ENCODE measurements around the gene IFNL3.
"Not testable (repeated sequence)": the region's sequence is repeated elsewhere in the genome, so short reads cannot be mapped to it uniquely, and the experiment has no call there.

Gene IFNL3

DNA sequence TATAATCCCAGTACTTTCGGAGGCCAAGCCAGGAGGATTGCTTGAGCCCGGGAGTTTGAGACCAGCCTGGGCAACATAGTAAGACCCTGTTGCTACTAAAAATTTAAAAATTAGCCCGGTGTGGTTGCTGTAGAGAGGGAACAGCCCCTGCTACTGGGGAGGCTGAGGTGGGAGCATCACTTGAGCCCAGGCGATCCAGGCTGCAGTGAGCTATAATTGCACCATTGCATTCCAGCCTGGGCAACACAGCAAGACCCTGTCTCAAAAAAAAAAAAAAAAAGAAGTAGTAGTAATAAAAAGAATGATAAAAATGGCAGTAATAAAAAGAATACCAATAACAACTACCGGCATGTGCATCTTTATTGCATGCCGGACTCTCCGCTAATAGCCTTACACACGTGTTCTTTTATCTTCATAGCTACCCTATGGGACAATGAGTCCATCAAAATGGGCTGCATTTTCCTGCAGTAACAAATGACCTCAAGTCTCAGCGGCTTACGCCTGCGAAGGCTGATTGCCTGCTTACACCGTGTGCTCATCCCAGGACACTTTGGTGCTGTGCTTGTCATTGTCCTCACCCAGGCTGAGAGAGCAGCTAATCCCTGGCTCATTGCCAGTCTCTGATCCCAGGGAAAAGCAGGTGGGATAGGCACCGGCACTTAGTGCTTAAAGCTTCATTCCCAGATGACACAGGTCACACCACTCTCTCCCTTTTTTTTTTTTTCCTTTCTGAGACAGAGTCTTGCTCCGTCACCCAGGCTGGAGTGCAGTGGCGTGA lies 26.4 kb downstream of the IFNL3 start:
- H3K27me3 ChIP-seq (ENCODE audit: insufficient read depth, low read length), result peaks cover 3% of the 10 kb centered on the region
- no peak overlapping the region for H3K4me3 ChIP-seq (ENCODE audit: low read length)
- no peaks in the 10 kb centered on the region for H3K4me1 ChIP-seq (ENCODE audit: insufficient read depth, low read length)
- no peaks in the 10 kb centered on the region for H3K36me3 ChIP-seq (ENCODE audit: insufficient read depth, low read length)
- no peaks in the 10 kb centered on the region for H3K9me3 ChIP-seq (ENCODE audit: low read length)
- H2AFZ ChIP-seq (ENCODE audit: low read depth, low read length), result no peak overlapping the region

DNA sequence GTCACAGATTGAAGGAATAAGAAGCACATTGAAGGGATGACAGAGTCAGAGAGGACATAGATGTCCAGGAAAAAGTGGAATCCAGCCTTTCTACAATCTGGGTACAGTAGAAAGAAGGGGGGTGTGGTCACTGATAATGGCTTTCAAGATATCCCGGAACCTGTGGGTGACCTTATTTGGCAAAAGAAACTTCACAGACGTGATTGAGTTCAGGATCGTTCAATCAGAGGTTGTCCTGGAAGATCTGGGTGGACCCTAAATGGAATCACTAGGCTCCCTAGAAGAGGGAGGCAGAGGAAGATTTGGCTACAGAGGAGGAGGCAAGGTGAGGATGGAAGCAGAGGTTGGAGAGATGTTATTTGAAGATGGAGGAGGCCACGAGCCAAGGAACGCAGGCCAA lies 27.7 kb downstream of the IFNL3 start:
- Histone ChIP-seq H3K27me3 (ENCODE audit: insufficient read depth, low read length) (peaks cover 3% of the 10 kb centered on the region), H2AFZ (ENCODE audit: low read depth, low read length) (no peak overlapping the region), H3K4me1 (ENCODE audit: insufficient read depth, low read length) (no peaks in the 10 kb centered on the region), H3K36me3 (ENCODE audit: insufficient read depth, low read length) (no peaks in the 10 kb centered on the region), H3K4me3 (ENCODE audit: low read length) (no peak overlapping the region), H3K9me3 (ENCODE audit: low read length) (no peaks in the 10 kb centered on the region)

DNA sequence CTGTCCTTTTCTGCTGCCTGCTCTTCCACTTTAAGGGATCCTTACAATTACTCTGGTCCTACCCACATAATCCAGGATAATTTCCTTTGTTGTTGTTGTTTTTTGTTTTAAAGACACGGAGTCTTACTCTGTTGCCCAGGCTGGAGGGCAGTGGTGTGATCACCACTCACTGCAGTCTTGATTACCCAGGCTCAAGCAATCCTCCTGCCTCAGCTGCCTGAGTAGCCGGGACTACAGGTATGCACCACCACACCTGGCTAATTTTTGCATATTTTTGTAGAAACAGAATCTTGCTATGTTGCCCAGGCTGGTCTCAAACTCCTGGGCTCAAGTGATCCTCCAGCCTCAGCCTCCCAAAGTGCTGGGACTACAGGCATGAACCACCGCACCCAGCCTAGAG lies 29.5 kb downstream of the IFNL3 start:
- H3K27me3 ChIP-seq (ENCODE audit: insufficient read depth, low read length); H3K36me3 ChIP-seq (ENCODE audit: insufficient read depth, low read length); H3K4me3 ChIP-seq (ENCODE audit: low read length); H3K9me3 ChIP-seq (ENCODE audit: low read length); H2AFZ ChIP-seq (ENCODE audit: low read depth, low read length); H3K4me1 ChIP-seq (ENCODE audit: insufficient read depth, low read length): not testable (repeated sequence)

DNA sequence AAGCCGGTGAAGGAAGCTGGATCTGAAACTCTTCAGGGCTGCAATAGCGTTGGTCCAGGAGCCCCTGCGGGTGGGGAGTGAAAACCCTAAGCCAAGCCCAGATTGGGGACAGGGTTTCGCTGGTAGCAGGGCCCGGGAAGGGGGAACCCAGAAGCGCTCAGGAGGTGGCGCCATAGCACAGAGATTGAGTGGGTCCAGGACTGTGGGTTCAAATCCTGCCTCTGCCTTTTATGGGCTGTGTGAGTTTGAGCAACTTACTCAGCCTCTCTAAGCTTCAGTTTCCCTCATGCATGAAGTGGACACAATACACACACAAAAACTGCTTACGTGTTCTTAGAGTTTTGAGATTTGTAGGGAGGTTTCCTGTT lies 32.4 kb downstream of the IFNL3 start:
- H3K4me1 ChIP-seq (ENCODE audit: insufficient read depth, low read length), result no peaks in the 10 kb centered on the region
- no peaks in the 10 kb centered on the region for H3K27me3 ChIP-seq (ENCODE audit: insufficient read depth, low read length)
- no peak overlapping the region for H2AFZ ChIP-seq (ENCODE audit: low read depth, low read length)
- no peak overlapping the region for H3K4me3 ChIP-seq (ENCODE audit: low read length)
- no peaks in the 10 kb centered on the region for H3K36me3 ChIP-seq (ENCODE audit: insufficient read depth, low read length)
- H3K9me3 ChIP-seq (ENCODE audit: low read length), result no peaks in the 10 kb centered on the region

DNA sequence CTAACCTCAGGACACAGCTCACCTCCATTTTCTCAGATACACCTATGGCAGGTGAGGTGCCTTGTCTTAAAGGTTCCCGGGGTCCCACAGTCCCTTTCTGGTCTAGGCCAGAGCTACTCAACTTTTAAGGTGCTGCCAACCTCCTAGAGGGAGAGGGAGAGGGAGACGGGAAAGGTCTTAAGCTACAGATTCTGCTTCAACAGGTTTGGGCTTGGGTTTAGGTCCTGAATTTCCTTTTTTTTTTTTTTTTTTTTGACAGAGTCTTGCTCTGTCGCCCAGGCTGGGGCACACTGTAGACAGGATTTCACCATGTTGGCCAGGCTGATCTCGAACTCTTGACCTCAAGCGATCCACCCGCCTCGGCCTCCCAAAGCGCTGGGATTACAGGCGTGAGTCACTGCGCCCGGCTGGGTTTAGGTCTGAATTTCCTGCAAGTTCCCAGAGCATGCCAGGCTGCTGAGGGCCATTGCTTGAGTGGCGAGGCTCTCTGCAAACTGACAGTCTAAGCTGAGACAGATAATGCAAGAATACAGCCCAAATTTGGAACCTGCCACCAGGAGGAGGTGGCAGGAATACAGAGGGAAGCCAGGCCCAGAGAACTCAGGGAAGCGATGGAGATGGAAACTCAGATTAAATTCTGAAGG lies 33.0 kb downstream of the IFNL3 start:
- Histone ChIP-seq H3K27me3 (ENCODE audit: insufficient read depth, low read length) (no peaks in the 10 kb centered on the region), H3K4me3 (ENCODE audit: low read length) (no peak overlapping the region), H2AFZ (ENCODE audit: low read depth, low read length) (no peak overlapping the region), H3K4me1 (ENCODE audit: insufficient read depth, low read length) (no peaks in the 10 kb centered on the region), H3K9me3 (ENCODE audit: low read length) (no peaks in the 10 kb centered on the region), H3K36me3 (ENCODE audit: insufficient read depth, low read length) (no peaks in the 10 kb centered on the region)

DNA sequence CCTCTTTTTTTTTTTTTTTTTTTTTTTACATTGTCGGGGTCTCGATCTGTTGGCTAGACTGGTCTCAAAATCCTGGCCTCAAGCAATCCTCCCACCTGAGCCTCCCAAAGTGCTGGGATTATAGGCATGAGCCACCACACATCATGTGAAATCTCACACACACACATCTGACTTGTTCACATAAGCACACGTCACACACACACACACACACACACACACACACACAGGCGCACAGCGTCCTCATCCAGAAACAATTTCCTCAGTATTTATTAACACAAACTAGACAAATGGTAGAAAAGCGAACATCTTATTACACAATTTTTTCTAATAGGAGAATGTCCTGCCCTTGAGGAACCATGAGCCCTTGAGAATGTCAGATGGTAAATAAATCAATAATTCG lies 35.6 kb downstream of the IFNL3 start:
- Histone ChIP-seq H3K36me3 (ENCODE audit: insufficient read depth, low read length) (no peaks in the 10 kb centered on the region), H2AFZ (ENCODE audit: low read depth, low read length) (no peak overlapping the region), H3K27me3 (ENCODE audit: insufficient read depth, low read length) (no peaks in the 10 kb centered on the region), H3K9me3 (ENCODE audit: low read length) (no peaks in the 10 kb centered on the region), H3K4me3 (ENCODE audit: low read length) (no peak overlapping the region), H3K4me1 (ENCODE audit: insufficient read depth, low read length) (no peaks in the 10 kb centered on the region)

DNA sequence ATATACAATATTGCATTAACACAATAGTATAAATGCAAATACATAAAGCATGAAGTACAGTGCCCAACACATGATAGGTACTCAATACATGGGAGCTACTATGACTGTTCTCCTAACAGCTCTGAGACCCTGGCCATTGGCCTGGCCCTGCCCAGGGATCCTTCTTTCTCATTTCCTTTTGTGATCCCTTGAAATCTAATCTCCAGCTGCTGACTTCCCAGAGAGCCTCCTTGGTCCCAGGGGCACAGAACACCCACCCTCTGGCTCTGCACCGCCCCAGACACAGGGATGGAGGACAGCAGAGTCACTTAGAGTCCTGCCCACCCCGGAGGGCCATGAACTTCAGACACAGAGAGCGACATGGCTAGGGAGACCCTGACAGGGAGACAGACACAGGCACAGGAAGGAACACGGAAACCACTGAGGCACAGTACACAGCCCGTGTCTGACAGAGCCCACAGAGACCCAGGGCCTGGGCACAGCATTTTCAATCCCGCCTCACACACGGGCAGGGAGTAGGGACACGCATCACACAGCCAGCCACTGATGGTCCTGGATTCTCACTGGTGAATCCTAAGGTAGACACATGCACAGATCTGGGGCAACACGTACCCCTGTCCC lies 36.5 kb downstream of the IFNL3 start:
- Histone ChIP-seq H2AFZ (ENCODE audit: low read depth, low read length) (no peak overlapping the region), H3K4me1 (ENCODE audit: insufficient read depth, low read length) (no peaks in the 10 kb centered on the region), H3K27me3 (ENCODE audit: insufficient read depth, low read length) (no peaks in the 10 kb centered on the region), H3K36me3 (ENCODE audit: insufficient read depth, low read length) (no peaks in the 10 kb centered on the region), H3K4me3 (ENCODE audit: low read length) (no peak overlapping the region), H3K9me3 (ENCODE audit: low read length) (no peaks in the 10 kb centered on the region)

DNA sequence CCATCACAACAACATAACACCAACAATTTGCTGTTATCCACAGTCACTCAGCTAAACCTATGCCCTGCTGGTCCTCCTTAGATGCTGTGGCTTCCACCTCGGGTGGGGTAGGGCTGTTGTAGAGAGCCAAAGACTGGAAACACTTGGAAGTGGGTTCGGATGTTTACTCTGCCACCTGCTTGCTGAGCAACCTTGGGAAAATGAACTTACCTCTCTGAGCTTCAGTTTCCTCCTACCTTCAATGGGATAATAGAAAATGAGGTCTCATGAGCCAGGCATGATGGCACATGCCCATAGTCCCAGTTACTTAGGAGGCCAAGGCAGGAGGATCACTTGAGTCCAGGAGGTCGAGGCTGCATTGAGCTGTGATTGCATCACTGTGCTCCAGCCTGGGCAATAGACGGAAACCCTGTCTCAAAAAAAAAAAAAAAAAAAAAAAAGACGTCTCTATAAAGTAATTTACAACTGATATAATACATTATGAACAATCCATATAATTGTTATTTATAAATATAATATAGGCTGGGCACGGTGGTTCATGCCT lies 37.4 kb downstream of the IFNL3 start:
- H3K27me3 ChIP-seq (ENCODE audit: insufficient read depth, low read length), result no peaks in the 10 kb centered on the region
- no peaks in the 10 kb centered on the region for H3K36me3 ChIP-seq (ENCODE audit: insufficient read depth, low read length)
- H3K9me3 ChIP-seq (ENCODE audit: low read length), result no peaks in the 10 kb centered on the region
- H2AFZ ChIP-seq (ENCODE audit: low read depth, low read length), result no peak overlapping the region
- H3K4me1 ChIP-seq (ENCODE audit: insufficient read depth, low read length), result no peaks in the 10 kb centered on the region
- no peak overlapping the region for H3K4me3 ChIP-seq (ENCODE audit: low read length)

DNA sequence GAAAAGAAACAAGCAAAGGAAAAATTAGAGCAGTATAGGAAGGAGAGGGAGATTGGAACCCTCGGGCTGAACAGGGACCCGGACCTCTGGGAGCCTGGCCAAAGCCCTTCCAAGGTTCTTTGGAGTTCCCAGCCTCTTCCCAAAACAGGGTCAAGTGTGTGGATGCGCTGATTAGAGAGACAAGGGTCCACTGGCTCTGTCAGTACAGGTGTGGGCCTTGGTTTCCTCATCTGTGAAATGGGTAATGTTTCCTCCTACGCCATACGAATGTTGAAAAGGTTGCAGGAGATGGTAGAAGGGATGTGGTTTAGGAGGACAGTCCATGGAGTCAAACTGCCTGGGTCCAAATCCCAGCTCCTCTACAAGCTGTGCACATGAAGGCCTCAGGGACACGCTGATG lies 38.7 kb downstream of the IFNL3 start:
- H2AFZ ChIP-seq (ENCODE audit: low read depth, low read length), result no peak overlapping the region
- H3K36me3 ChIP-seq (ENCODE audit: insufficient read depth, low read length), result no peaks in the 10 kb centered on the region
- H3K4me3 ChIP-seq (ENCODE audit: low read length), result no peak overlapping the region
- H3K4me1 ChIP-seq (ENCODE audit: insufficient read depth, low read length), result no peaks in the 10 kb centered on the region
- no peaks in the 10 kb centered on the region for H3K27me3 ChIP-seq (ENCODE audit: insufficient read depth, low read length)
- no peaks in the 10 kb centered on the region for H3K9me3 ChIP-seq (ENCODE audit: low read length)

DNA sequence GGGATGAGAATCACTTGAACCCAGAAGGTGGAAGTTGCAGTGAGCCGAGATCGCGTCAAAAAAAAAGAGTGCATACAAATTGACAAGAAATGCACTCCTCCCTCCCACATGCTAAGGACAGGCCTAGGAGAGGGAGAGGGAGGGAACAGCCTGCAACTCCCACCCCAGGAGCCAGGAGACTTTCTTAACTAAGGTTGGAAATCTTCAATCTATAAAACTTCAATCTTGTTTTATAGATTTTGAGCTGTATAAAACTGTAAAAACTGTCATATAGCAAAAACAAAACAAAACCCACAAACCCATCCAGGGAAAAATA lies 39.4 kb downstream of the IFNL3 start:
- Histone ChIP-seq H3K9me3 (ENCODE audit: low read length) (no peaks in the 10 kb centered on the region), H3K36me3 (ENCODE audit: insufficient read depth, low read length) (no peaks in the 10 kb centered on the region), H2AFZ (ENCODE audit: low read depth, low read length) (no peak overlapping the region), H3K4me3 (ENCODE audit: low read length) (no peak overlapping the region), H3K27me3 (ENCODE audit: insufficient read depth, low read length) (no peaks in the 10 kb centered on the region), H3K4me1 (ENCODE audit: insufficient read depth, low read length) (no peaks in the 10 kb centered on the region)

DNA sequence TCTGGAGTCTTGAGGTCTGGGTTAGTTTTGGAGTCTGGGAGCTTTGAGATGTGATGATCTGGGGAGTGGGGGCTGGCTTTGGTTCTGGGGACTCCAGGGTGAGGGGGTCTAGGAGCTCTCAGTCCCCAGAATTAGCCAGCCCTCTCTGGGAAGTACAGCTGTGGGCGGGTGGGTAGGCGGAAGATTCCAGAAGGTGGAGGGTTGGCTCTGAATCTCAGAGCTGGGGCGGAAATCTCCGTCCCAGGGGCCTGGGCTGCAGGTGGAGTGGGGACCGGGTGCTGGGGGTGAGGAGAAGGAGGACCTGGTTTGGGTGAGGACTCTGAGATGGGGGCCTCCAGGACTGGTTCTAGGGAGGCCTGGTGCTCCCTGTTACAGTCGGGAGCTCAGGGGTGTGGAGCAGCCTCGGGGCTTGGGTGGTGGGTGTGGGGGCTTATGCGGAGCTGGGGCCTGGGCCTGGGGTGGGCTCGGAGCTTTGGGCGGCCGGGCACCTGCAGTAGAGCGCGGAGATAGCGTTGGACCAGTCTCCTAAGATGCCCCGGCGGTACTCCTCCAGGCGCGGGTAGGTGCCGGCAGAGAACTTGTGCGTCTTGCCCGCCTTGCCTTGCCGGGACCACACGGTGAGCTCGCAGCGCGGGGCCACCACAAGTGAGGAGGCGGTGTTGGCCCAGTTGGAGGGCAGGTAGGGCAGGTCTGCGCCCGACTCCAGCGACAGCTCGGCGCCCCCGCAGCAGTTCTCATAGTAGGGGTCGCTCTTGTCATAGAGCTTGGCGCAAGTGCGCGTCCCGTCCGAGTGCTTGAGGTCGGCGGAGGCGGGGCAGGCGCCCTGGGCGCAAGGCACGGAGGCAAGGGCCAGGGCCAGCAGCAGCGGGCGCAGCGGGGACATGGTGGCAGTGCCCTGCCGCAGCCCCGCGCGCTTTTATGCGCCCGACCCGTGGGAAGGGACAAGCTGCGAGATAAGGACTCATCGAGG lies 41.1 kb downstream of the IFNL3 start, which contains the start of gene SYCN:
SYCN (minus strand) TSS at position 892 of the 970 bp plus-strand sequence; CDS start at position 883, 9 bp downstream.
- H3K27me3 ChIP-seq (ENCODE audit: insufficient read depth, low read length), result peaks cover 6% of the 10 kb centered on the region
- no peaks in the 10 kb centered on the region for H3K36me3 ChIP-seq (ENCODE audit: insufficient read depth, low read length)
- no peaks in the 10 kb centered on the region for H3K9me3 ChIP-seq (ENCODE audit: low read length)
- H2AFZ ChIP-seq (ENCODE audit: low read depth, low read length), result no peak within 1 kb of the TSS
- H3K4me1 ChIP-seq (ENCODE audit: insufficient read depth, low read length), result no peaks in the 10 kb centered on the region
- no peak within 1 kb of the TSS for H3K4me3 ChIP-seq (ENCODE audit: low read length)

DNA sequence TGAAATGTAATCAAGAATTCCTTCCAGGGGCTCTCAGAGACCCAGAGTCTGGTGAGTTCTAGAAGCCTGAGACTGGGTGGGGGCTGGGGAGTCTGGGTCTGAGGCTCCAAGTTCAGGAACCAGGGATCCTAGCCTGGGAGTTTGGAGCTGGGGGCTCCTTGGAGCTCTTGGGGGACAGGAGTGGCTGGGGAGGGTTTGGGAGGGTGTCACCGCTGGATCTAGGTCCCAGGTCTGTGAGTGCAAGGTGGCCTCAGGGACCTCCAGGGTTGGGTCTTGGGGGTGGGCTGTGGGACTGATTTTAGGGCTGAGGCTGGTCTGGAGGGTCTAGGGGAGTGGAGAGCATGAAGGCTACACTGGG lies 41.8 kb downstream of the IFNL3 start:
- Histone ChIP-seq H3K4me1 (ENCODE audit: insufficient read depth, low read length) (no peaks in the 10 kb centered on the region), H3K9me3 (ENCODE audit: low read length) (no peaks in the 10 kb centered on the region), H3K4me3 (ENCODE audit: low read length) (no peak overlapping the region), H3K27me3 (ENCODE audit: insufficient read depth, low read length) (peaks cover 11% of the 10 kb centered on the region), H2AFZ (ENCODE audit: low read depth, low read length) (no peak overlapping the region), H3K36me3 (ENCODE audit: insufficient read depth, low read length) (no peaks in the 10 kb centered on the region)

DNA sequence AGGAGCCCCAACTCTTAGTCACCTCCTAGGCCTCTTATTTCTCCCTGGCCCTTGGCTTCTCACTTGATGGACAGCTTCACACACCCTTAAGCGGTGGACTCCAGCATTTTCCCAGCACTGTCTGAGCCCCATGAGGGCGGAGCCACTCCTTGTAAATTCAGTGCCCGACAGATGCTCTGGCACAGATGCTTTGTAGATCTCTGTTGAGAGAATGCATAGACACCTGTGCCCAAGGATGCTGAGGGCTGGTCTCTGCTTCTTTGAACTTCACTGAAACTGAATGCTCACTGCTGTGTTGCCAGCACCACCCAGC lies 44.0 kb downstream of the IFNL3 start:
- Histone ChIP-seq H2AFZ (ENCODE audit: low read depth, low read length) (no peak overlapping the region), H3K4me3 (ENCODE audit: low read length) (no peak overlapping the region), H3K36me3 (ENCODE audit: insufficient read depth, low read length) (no peaks in the 10 kb centered on the region), H3K4me1 (ENCODE audit: insufficient read depth, low read length) (no peaks in the 10 kb centered on the region), H3K27me3 (ENCODE audit: insufficient read depth, low read length) (peaks cover 33% of the 10 kb centered on the region), H3K9me3 (ENCODE audit: low read length) (no peaks in the 10 kb centered on the region)

Measured in neuron (in vitro differentiated cells).